Bone marrow (tissue), 2 donors: ENCODE measurements around the gene COL8A2.

Experiments used
- DNase-seq, 2 donors: peaks; one replicate each; lab custom pipeline; 2025; lab: John Stamatoyannopoulos, UW

The COL8A2 gene

GRCh38 chr1:36055706-36056105, 69.3 kb downstream of the COL8A2 start:
- no peak for DNase-seq

GRCh38 chr1:36053978-36054377, 71.0 kb downstream of the COL8A2 start:
- no peak for DNase-seq

- DNase-seq: no peak
Observed at GRCh38 chr1:36051821-36052220, 73.2 kb downstream of the COL8A2 start.
